ENCODE data around the gene HK3.

Gene HK3

GRCh38 chr5:176870110-176870591, 29.0 kb downstream of the HK3 start:
- Mint-ChIP-seq H3K9me3 (ENCODE audit: low read depth) (no peaks in the 10 kb centered on the region), H3K4me3 (no peak overlapping the region), H3K27ac (no peak overlapping the region), H3K27me3 (peaks cover 11% of the 10 kb centered on the region), H3K36me3 (no peaks in the 10 kb centered on the region), H3K4me1 (ENCODE audit: low read depth) (peaks cover 3% of the 10 kb centered on the region)

- peaks cover 7% of the 10 kb centered on the region for H3K27me3 Mint-ChIP-seq
- H3K4me1 Mint-ChIP-seq (ENCODE audit: low read depth), result peaks cover 3% of the 10 kb centered on the region
- H3K36me3 Mint-ChIP-seq, result no peaks in the 10 kb centered on the region
- H3K27ac Mint-ChIP-seq, result no peak overlapping the region
- no peak overlapping the region for H3K4me3 Mint-ChIP-seq
- H3K9me3 Mint-ChIP-seq (ENCODE audit: low read depth), result no peaks in the 10 kb centered on the region
Observed at GRCh38 chr5:176869501-176870109, 29.5 kb downstream of the HK3 start.

DNA sequence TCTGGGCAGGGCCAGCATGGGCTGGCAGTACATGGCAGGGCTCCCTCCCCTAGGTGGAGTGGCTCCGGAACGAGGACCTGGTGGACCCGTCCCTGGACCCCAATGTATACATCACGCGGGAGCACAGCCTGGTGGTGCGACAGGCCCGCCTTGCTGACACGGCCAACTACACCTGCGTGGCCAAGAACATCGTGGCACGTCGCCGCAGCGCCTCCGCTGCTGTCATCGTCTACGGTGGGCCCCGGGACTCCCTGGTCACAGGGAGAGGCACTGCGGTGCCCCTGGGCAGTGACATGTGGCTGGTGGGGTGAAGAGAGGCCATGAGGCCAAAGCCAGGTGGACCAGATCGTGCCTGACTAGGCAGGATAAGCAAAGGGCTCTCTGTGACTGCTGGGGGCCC, 30.4 kb downstream of the HK3 start:
- H3K36me3 Mint-ChIP-seq, result no peaks in the 10 kb centered on the region

GRCh38 chr5:176868126-176868525, 31.0 kb downstream of the HK3 start:
- H3K9me3 Mint-ChIP-seq (ENCODE audit: low read depth), result no peaks in the 10 kb centered on the region
- no peak overlapping the region for H3K4me3 Mint-ChIP-seq

More for the DNA sequence above, 30.4 kb downstream of the HK3 start:
- peaks cover 7% of the 10 kb centered on the region for H3K27me3 Mint-ChIP-seq
- H3K4me3 Mint-ChIP-seq, result no peak overlapping the region
- H3K9me3 Mint-ChIP-seq (ENCODE audit: low read depth), result no peaks in the 10 kb centered on the region
- H3K4me1 Mint-ChIP-seq (ENCODE audit: low read depth), result peaks cover 3% of the 10 kb centered on the region
- no peak overlapping the region for H3K27ac Mint-ChIP-seq

DNA sequence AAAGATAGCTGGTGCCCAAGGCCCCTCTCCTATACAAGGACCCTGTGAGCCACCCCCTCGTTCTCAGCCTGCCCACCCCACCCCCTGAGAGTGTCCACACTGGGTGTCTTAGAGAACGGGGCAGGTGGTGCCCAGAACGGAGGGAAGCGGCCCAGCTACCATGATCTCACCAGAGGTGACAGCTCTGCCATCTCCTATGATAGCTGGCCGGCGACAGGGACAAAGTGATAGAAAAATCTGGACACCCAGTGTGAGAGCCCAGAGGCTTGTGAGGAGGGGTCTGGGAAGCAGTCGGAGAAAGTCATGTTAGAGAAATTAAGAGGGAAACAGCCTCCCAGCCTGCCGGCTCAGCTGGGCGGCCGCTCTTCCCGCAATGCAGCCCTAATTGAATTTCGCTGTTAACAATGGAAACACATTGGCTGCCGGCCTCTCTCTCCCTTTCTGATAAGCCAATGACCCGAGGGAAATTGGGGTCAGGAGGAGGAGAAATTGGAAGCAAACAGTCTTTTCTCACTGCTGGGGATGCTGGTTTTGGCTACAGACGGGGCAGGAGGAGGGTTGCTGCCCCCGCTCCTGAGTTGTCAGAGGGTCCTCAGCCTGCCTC, 32.3 kb downstream of the HK3 start:
- peaks cover 9% of the 10 kb centered on the region for H3K27me3 Mint-ChIP-seq
- no peak overlapping the region for H3K4me3 Mint-ChIP-seq
- no peaks in the 10 kb centered on the region for H3K36me3 Mint-ChIP-seq
- H3K27ac Mint-ChIP-seq, result no peak overlapping the region
- peaks cover 1% of the 10 kb centered on the region for H3K4me1 Mint-ChIP-seq (ENCODE audit: low read depth)
- H3K9me3 Mint-ChIP-seq (ENCODE audit: low read depth), result no peaks in the 10 kb centered on the region

More at GRCh38 chr5:176868126-176868525, 31.0 kb downstream of the HK3 start:
- H3K27me3 Mint-ChIP-seq, result peaks cover 7% of the 10 kb centered on the region
- H3K27ac Mint-ChIP-seq, result no peak overlapping the region
- H3K36me3 Mint-ChIP-seq, result no peaks in the 10 kb centered on the region
- peaks cover 1% of the 10 kb centered on the region for H3K4me1 Mint-ChIP-seq (ENCODE audit: low read depth)

DNA sequence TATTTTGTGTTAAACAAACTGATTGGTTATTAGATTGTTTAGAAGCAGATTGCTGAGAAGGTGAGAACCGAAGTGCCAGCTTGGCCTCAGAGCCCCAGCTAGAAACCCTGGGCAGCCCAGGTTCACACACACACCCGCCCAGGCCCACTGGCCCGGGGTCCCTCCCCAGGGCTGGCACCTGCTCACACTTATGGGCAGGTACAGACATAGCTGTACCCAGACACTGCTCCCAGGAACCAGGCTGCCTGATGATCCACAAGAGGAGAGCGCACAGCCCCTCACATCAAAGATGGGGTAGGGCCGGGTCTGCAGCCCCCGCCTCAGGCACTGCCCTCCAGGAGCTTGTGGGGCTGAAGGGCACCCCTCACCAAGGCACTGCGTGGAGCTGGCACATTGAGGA, 33.2 kb downstream of the HK3 start:
- no peaks in the 10 kb centered on the region for H3K9me3 Mint-ChIP-seq (ENCODE audit: low read depth)
- no peak overlapping the region for H3K4me3 Mint-ChIP-seq
- H3K27ac Mint-ChIP-seq, result no peak overlapping the region
- H3K4me1 Mint-ChIP-seq (ENCODE audit: low read depth), result peaks cover 1% of the 10 kb centered on the region
- peaks cover 11% of the 10 kb centered on the region for H3K27me3 Mint-ChIP-seq
- H3K36me3 Mint-ChIP-seq, result no peaks in the 10 kb centered on the region

- Mint-ChIP-seq H3K4me3 (no peak overlapping the region), H3K9me3 (ENCODE audit: low read depth) (no peaks in the 10 kb centered on the region), H3K27ac (no peak overlapping the region), H3K27me3 (peaks cover 13% of the 10 kb centered on the region), H3K4me1 (ENCODE audit: low read depth) (no peaks in the 10 kb centered on the region), H3K36me3 (no peaks in the 10 kb centered on the region)
Observed at GRCh38 chr5:176864755-176865154, 34.4 kb downstream of the HK3 start.

GRCh38 chr5:176863765-176864098, 35.4 kb downstream of the HK3 start:
- H3K27ac Mint-ChIP-seq, result no peak overlapping the region
- H3K36me3 Mint-ChIP-seq, result no peaks in the 10 kb centered on the region
- H3K4me1 Mint-ChIP-seq (ENCODE audit: low read depth), result no peaks in the 10 kb centered on the region
- H3K27me3 Mint-ChIP-seq, result peaks cover 13% of the 10 kb centered on the region
- no peak overlapping the region for H3K4me3 Mint-ChIP-seq
- H3K9me3 Mint-ChIP-seq (ENCODE audit: low read depth), result no peaks in the 10 kb centered on the region

DNA sequence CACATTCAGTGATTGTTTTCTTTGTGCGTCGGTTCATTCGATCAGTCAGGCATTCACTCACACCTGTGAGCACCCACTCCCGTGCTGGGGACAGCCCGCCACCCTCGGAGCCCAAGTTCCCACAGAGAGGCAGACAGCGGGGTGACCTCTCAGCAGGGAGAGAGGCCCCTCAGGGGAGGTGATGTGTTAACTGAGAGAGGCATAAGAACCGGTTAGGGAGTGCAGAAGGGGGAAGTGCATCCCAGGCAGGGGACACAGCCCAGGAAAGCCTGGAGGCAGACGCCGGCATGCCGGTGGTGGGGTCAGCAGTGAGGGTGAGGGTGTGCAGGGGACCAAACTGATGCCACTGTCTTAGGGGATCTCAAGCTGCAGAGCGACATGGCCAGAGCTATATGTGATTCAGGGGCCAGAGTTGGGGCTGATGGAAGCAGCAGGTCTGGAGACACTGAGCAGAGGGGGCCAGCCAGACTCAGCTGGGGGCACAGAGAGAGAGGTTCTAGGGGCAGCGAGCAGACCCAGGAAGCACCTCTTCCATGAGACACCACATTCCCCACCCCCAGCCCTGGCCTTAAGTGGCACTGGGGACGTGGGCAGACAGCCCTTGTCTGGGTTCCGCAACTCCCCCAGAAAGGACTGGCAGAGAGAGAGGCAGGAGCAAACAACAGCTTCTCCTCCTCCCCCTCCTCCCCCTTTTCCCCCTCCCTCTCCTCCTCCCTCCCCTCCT, 35.9 kb downstream of the HK3 start:
- Mint-ChIP-seq H3K27ac (no peak overlapping the region), H3K27me3 (peaks cover 13% of the 10 kb centered on the region), H3K9me3 (ENCODE audit: low read depth) (no peaks in the 10 kb centered on the region), H3K36me3 (no peaks in the 10 kb centered on the region), H3K4me3 (no peak overlapping the region), H3K4me1 (ENCODE audit: low read depth) (no peaks in the 10 kb centered on the region)

GRCh38 chr5:176862330-176862995, 36.7 kb downstream of the HK3 start:
- H3K36me3 Mint-ChIP-seq, result no peaks in the 10 kb centered on the region
- no peak overlapping the region for H3K4me3 Mint-ChIP-seq

DNA sequence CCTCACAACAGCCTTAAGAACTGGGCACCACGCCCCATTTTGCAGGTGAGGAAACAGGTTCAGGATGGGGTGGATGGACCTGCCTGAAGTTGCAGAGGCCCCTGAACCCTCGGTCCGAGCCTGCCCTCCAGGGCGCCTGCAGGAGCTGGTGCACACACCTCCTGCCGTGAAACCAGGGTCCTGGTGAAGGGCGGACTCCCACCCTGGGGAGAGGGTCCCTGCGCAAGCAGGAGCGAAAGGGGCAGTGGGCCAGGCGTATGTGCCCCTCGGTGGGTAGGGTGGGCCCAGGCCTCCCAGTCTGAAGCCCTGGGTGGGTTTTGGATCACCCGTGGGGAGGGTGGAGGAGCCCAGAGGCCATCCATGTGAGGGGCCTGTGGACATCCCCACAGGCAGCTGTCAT, 37.9 kb downstream of the HK3 start:
- Mint-ChIP-seq H3K9me3 (ENCODE audit: low read depth) (no peaks in the 10 kb centered on the region), H3K27me3 (peaks cover 16% of the 10 kb centered on the region), H3K4me3 (no peak overlapping the region), H3K36me3 (no peaks in the 10 kb centered on the region), H3K4me1 (ENCODE audit: low read depth) (no peaks in the 10 kb centered on the region), H3K27ac (no peak overlapping the region)

More at GRCh38 chr5:176862330-176862995, 36.7 kb downstream of the HK3 start:
- peaks cover 15% of the 10 kb centered on the region for H3K27me3 Mint-ChIP-seq
- H3K4me1 Mint-ChIP-seq (ENCODE audit: low read depth), result no peaks in the 10 kb centered on the region
- no peak overlapping the region for H3K27ac Mint-ChIP-seq
- no peaks in the 10 kb centered on the region for H3K9me3 Mint-ChIP-seq (ENCODE audit: low read depth)

- Mint-ChIP-seq H3K36me3 (no peaks in the 10 kb centered on the region), H3K9me3 (ENCODE audit: low read depth) (no peaks in the 10 kb centered on the region), H3K4me3 (no peak overlapping the region), H3K27ac (no peak overlapping the region), H3K4me1 (ENCODE audit: low read depth) (no peaks in the 10 kb centered on the region), H3K27me3 (peaks cover 12% of the 10 kb centered on the region)
Observed at GRCh38 chr5:176860381-176860780, 38.8 kb downstream of the HK3 start.

DNA sequence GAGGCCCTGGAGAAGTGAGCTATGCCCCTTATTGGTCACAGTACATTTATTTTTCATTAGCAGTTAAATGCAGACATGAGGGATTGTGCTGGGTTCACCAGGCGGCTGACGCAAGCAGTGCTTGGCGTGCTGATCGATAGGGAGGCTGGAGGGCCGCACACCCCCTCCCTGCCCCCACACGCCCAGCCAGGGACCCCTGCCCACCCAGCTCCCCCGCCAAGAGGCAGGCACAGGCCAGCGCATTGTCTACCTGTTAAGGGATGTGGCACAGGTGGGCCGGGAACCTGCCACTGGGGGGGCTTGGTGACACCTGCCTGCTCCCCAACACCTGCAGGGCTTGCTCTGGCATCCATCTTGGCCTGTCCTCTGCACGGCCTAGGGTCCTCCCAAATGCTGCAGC, 39.2 kb downstream of the HK3 start:
- no peak overlapping the region for H3K4me3 Mint-ChIP-seq
- H3K27ac Mint-ChIP-seq, result no peak overlapping the region
- H3K27me3 Mint-ChIP-seq, result peaks cover 11% of the 10 kb centered on the region
- no peaks in the 10 kb centered on the region for H3K4me1 Mint-ChIP-seq (ENCODE audit: low read depth)
- H3K9me3 Mint-ChIP-seq (ENCODE audit: low read depth), result no peaks in the 10 kb centered on the region
- H3K36me3 Mint-ChIP-seq, result no peaks in the 10 kb centered on the region

DNA sequence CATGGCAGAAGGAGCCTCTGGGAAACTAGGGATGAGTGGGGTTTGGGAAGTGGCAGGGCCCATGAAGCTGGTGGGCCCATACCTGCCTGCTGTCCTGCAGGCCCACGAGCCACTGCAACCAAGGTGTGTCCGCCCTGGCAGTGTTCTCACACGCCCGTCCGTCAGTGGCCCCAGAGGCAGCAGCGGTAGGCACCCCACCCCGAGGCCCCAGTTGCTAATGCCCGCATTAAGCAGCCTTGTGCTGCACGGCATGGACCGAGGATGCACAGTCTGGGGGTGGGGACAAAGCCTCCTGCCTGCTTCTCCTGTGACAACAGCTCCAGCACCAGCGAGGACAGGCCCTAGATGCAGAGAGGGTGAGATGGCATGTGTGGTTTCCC, 41.3 kb downstream of the HK3 start:
- H3K4me1 Mint-ChIP-seq (ENCODE audit: low read depth), result no peaks in the 10 kb centered on the region
- no peak overlapping the region for H3K27ac Mint-ChIP-seq
- no peaks in the 10 kb centered on the region for H3K36me3 Mint-ChIP-seq
- no peak overlapping the region for H3K4me3 Mint-ChIP-seq
- peaks cover 10% of the 10 kb centered on the region for H3K27me3 Mint-ChIP-seq
- no peaks in the 10 kb centered on the region for H3K9me3 Mint-ChIP-seq (ENCODE audit: low read depth)

GRCh38 chr5:176857216-176857893, 41.8 kb downstream of the HK3 start:
- Mint-ChIP-seq H3K4me3 (no peak overlapping the region), H3K27ac (no peak overlapping the region)

More at GRCh38 chr5:176857216-176857893, 41.8 kb downstream of the HK3 start:
- Mint-ChIP-seq H3K27me3 (peaks cover 12% of the 10 kb centered on the region), H3K4me1 (ENCODE audit: low read depth) (no peaks in the 10 kb centered on the region), H3K36me3 (no peaks in the 10 kb centered on the region), H3K9me3 (ENCODE audit: low read depth) (no peaks in the 10 kb centered on the region)
